HG02884 (cell line): ENCODE measurements around the gene TVP23B.
A peak's percentile ranks its signal among the peaks of the same experiment; 100 is the strongest.
"Not testable (repeated sequence)": the region's sequence is repeated elsewhere in the genome, so short reads cannot be mapped to it uniquely, and the experiment has no call there.

Experiments used
- ATAC-seq: cut with Tn5 transposase; IDR thresholded peaks from one replicate; pipeline ENCODE4 v1.9.1; 2021; ENCODE audit warnings: mild to moderate bottlenecking, moderate library complexity; ENCODE audit not compliant: unreplicated experiment

TVP23B gene

GRCh38 chr17:18786890-18787289, 5.9 kb downstream of the TVP23B start:
- not testable (repeated sequence) for ATAC-seq

GRCh38 chr17:18791402-18791801, 10.4 kb downstream of the TVP23B start:
- not testable (repeated sequence) for ATAC-seq

GRCh38 chr17:18794841-18795240, 13.9 kb downstream of the TVP23B start:
- not testable (repeated sequence) for ATAC-seq

- ATAC-seq: not testable (repeated sequence)
Observed at GRCh38 chr17:18796887-18797286, 15.9 kb downstream of the TVP23B start.

GRCh38 chr17:18803458-18804245, 22.7 kb downstream of the TVP23B start:
- not testable (repeated sequence) for ATAC-seq

- not testable (repeated sequence) for ATAC-seq
Observed at GRCh38 chr17:18815924-18816323, 34.9 kb downstream of the TVP23B start.

GRCh38 chr17:18816489-18817371, 35.7 kb downstream of the TVP23B start:
- ATAC-seq: not testable (repeated sequence)

- not testable (repeated sequence) for ATAC-seq
Observed at GRCh38 chr17:18821430-18821829, 40.4 kb downstream of the TVP23B start.

GRCh38 chr17:18827613-18828012, 46.6 kb downstream of the TVP23B start:
- ATAC-seq: not testable (repeated sequence)

- ATAC-seq: no peak
Observed at GRCh38 chr17:18848501-18848900, 67.5 kb downstream of the TVP23B start.

- ATAC-seq: no peak
Observed at GRCh38 chr17:18850679-18851078, 69.7 kb downstream of the TVP23B start.

GRCh38 chr17:18851201-18851600, 70.2 kb downstream of the TVP23B start:
- ATAC-seq: no peak

- no peak for ATAC-seq
Observed at GRCh38 chr17:18854956-18855355, 74.0 kb downstream of the TVP23B start.

- ATAC-seq: peak; percentile 68
Observed at GRCh38 chr17:18855831-18856569, 75.0 kb downstream of the TVP23B start.
